GM23248 (cell line): Measurements from ENCODE around the gene ATP2B1.

ENCODE experiments used
- EZH2 ChIP-seq: fragments of 200-600 bp; sonication (generic); IDR thresholded peaks from 2 replicates; pipeline ENCODE4 v1.6.1; 2018; ENCODE audit warnings: antibody characterized with exemption, mild to moderate bottlenecking; ENCODE audit not compliant: insufficient read depth, poor library complexity, severe bottlenecking
- EZH2phosphoT487 ChIP-seq: fragments of 200-600 bp; sonication (generic); IDR thresholded peaks from 2 replicates; pipeline ENCODE4 v1.6.1; 2018; ENCODE audit warnings: antibody characterized with exemption, moderate library complexity, mild to moderate bottlenecking, low read depth; ENCODE audit not compliant: insufficient read depth

DNA sequence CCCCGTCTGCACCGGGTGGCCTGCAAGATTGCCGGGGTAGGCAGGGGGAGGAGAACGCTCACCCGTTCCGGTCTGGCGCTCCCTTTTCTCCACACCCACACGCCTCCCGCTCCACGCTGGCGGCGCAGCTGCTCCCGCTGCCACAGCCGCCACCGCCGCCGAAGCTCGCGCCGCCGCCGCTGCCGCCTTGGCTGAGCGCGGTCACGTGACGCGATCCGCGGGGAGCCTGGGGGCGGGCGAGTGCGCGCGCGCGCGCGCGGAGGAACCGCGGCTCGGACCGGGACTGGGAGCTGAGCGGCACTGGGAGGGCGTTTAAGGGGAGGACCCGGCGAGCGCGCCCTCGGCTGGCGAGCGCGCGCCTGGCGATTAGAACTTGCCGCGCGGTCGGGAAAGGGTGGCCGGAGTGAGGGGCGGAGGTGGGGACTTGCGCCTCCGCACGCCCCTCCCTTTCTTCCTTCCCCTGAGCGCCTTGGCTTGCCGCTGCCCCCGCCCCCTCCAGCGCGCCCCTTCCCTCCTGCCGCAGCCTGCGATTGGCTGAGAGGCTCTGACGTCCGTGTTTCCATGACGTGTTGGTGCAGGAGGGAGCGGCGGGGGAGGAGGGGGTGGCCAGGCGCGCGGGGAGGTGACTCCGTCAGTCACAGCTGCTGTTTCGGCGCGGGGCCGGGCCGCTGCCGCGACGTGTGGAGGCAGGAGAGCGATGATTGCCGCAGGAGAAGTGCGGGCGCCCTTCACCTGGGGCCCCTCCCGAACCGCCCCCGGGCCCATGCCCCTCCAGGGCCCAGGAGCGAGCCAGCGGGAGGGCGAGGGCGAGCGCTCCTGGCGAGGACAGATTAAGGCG, 738 bp upstream of the ATP2B1 start:
- TF ChIP-seq EZH2, result no peak
- TF ChIP-seq EZH2phosphoT487, result no peak
